CD4-positive, CD25-positive, alpha-beta regulatory T cell (primary cell): ENCODE measurements around the gene TEDDM1. TPM values are rescaled to one million over a fixed set of nuclear protein-coding genes. Genes with fewer than 3 reads are reported as not detected.

Experiments
- ATAC-seq, 2 donors: fragments of 150-1000 bp; cut with Tn5 transposase; one replicate each; pipeline ENCODE4 v1.10.0; 2021; ENCODE audit warnings: low read depth in 2 of 2, moderate number of reproducible peaks in 2 of 2, moderate library complexity in 1 of 2
- DNase-seq, 3 donors: peaks; one replicate each; pipeline versions ENCODE4 v3.0.0 to v3.0.0-alpha.2; 2012 to 2022; ENCODE audit warnings: mixed read lengths in 1 of 3
- H3K27ac ChIP-seq: one replicate; pipeline ENCODE4 v1.7.0; 2013; ENCODE audit warnings: mild to moderate bottlenecking, low read length; ENCODE audit not compliant: insufficient read depth, poor library complexity, severe bottlenecking
- H3K27me3 ChIP-seq: one replicate; pipeline ENCODE4 v1.7.0; 2013; ENCODE audit warnings: low read length; ENCODE audit not compliant: control insufficient read depth, insufficient read depth
- H3K36me3 ChIP-seq: one replicate; pipeline ENCODE4 v1.7.0; 2013; ENCODE audit warnings: mild to moderate bottlenecking, low read length, moderate library complexity; ENCODE audit not compliant: control insufficient read depth, insufficient read depth
- H3K4me1 ChIP-seq: 2 replicates; pipeline ENCODE4 v1.7.0; 2013; ENCODE audit warnings: mild to moderate bottlenecking, low read length; ENCODE audit not compliant: insufficient read depth, control insufficient read depth, poor library complexity, severe bottlenecking
- H3K4me3 ChIP-seq: one replicate; pipeline ENCODE4 v1.7.0; 2013; ENCODE audit warnings: low read depth, mild to moderate bottlenecking, low read length, moderate library complexity
- H3K9me3 ChIP-seq, 2 experiments: 1 replicate in 1 of 2; 2 replicates in 1 of 2; pipeline ENCODE4 v1.7.0; 2013; ENCODE audit warnings: low read length in 2 of 2, mild to moderate bottlenecking in 1 of 2, moderate library complexity in 1 of 2; ENCODE audit not compliant: control insufficient read depth in 2 of 2
- H3K27ac Mint-ChIP-seq, 3 donors: one replicate each; pipeline ENCODE4 v1.8.0; 2020 to 2022; ENCODE audit warnings: mild to moderate bottlenecking in 3 of 3, mixed read lengths in 3 of 3, moderate library complexity in 2 of 3
- H3K27me3 Mint-ChIP-seq: one replicate; pipeline ENCODE4 v1.8.0; 2022; ENCODE audit warnings: mild to moderate bottlenecking, mixed read lengths
- H3K36me3 Mint-ChIP-seq: one replicate; pipeline ENCODE4 v1.8.0; 2020; ENCODE audit warnings: mixed read lengths
- H3K4me1 Mint-ChIP-seq, 4 donors: one replicate each; pipeline ENCODE4 v1.8.0; 2020 to 2022; ENCODE audit warnings: mixed read lengths in 4 of 4, mild to moderate bottlenecking in 1 of 4
- H3K4me3 Mint-ChIP-seq, 4 donors: one replicate each; pipeline ENCODE4 v1.8.0; 2020 to 2022; ENCODE audit warnings: mild to moderate bottlenecking in 4 of 4, mixed read lengths in 4 of 4, moderate library complexity in 3 of 4
- H3K9me3 Mint-ChIP-seq, 7 donors: one replicate each; pipeline ENCODE4 v1.8.0; 2020 to 2022; ENCODE audit warnings: mixed read lengths in 7 of 7, mild to moderate bottlenecking in 3 of 7, moderate library complexity in 2 of 7
- polyA plus RNA-seq, 4 donors: library from polyadenylated mRNA; unstranded; fragments of 300-500 nt; fragmentation: Illumina TruSeq; gene quantifications; one replicate each; pipeline ENCODE4 v1.2.3, GENCODE V29; 2021
- total RNA-seq: library from RNA; stranded (reverse); gene quantifications from one replicate; pipeline ENCODE4 v1.2.3, GENCODE V29; 2022

The TEDDM1 gene
- total and polyA plus RNA-seq, 5 donors from 2014 or later, result 0.08 TPM; not detected in 4

GRCh38 chr1:182415789-182416188 lies 15.3 kb upstream of the TEDDM1 start:
- H3K27me3 Mint-ChIP-seq, result no peaks in the 10 kb centered on the region
- H3K4me3 ChIP-seq, result no peak overlapping the region
- ATAC-seq, result no peak
- H3K4me1 Mint-ChIP-seq, result no peaks in the 10 kb centered on the region
- H3K4me3 Mint-ChIP-seq, result no peak overlapping the region
- no peaks in the 10 kb centered on the region for H3K36me3 ChIP-seq
- peaks cover 0 to 2% (median 0%) of the 10 kb centered on the region in 7 donors for H3K9me3 Mint-ChIP-seq
- no peaks in the 10 kb centered on the region for H3K27me3 ChIP-seq
- no peaks in the 10 kb centered on the region for H3K9me3 ChIP-seq
- no peaks in the 10 kb centered on the region for H3K36me3 Mint-ChIP-seq
- no peak overlapping the region for H3K27ac ChIP-seq
- DNase-seq, result no peak
- H3K27ac Mint-ChIP-seq, result no peak overlapping the region
- H3K4me1 ChIP-seq, result no peaks in the 10 kb centered on the region

- Mint-ChIP-seq H3K27ac (no peak overlapping the region), H3K27me3 (no peaks in the 10 kb centered on the region), H3K4me3 (no peak overlapping the region), H3K4me1 (no peaks in the 10 kb centered on the region), H3K9me3 (peaks cover 0 to 2% (median 0%) of the 10 kb centered on the region in 7 donors), H3K36me3 (no peaks in the 10 kb centered on the region)
- Histone ChIP-seq H3K36me3 (no peaks in the 10 kb centered on the region), H3K9me3 (no peaks in the 10 kb centered on the region), H3K27me3 (peaks cover 2% of the 10 kb centered on the region), H3K4me3 (no peak overlapping the region), H3K4me1 (no peaks in the 10 kb centered on the region), H3K27ac (no peak overlapping the region)
- ATAC-seq (no peak), DNase-seq (no peak)
These were observed 13.5 kb upstream of the TEDDM1 start for GRCh38 chr1:182413969-182414368.

GRCh38 chr1:182413486-182413885 lies 13.0 kb upstream of the TEDDM1 start:
- no peak for ATAC-seq
- no peak overlapping the region for H3K27ac Mint-ChIP-seq
- peaks cover 0 to 2% (median 0%) of the 10 kb centered on the region in 7 donors for H3K9me3 Mint-ChIP-seq
- no peak for DNase-seq
- no peaks in the 10 kb centered on the region for H3K27me3 Mint-ChIP-seq
- Histone ChIP-seq H3K27ac (no peak overlapping the region), H3K9me3 (no peaks in the 10 kb centered on the region), H3K27me3 (peaks cover 2% of the 10 kb centered on the region), H3K4me3 (no peak overlapping the region), H3K4me1 (no peaks in the 10 kb centered on the region), H3K36me3 (no peaks in the 10 kb centered on the region)
- no peak overlapping the region for H3K4me3 Mint-ChIP-seq
- no peaks in the 10 kb centered on the region for H3K36me3 Mint-ChIP-seq
- no peaks in the 10 kb centered on the region for H3K4me1 Mint-ChIP-seq

- Mint-ChIP-seq H3K36me3 (no peaks in the 10 kb centered on the region), H3K4me1 (no peaks in the 10 kb centered on the region), H3K27ac (no peak overlapping the region), H3K27me3 (no peaks in the 10 kb centered on the region), H3K4me3 (no peak overlapping the region), H3K9me3 (peaks cover 0 to 1% (median 0%) of the 10 kb centered on the region in 7 donors)
- H3K4me3 ChIP-seq, result no peak overlapping the region
- H3K36me3 ChIP-seq, result no peaks in the 10 kb centered on the region
- no peak overlapping the region for H3K27ac ChIP-seq
- peaks cover 5% of the 10 kb centered on the region for H3K27me3 ChIP-seq
- no peak for DNase-seq
- H3K4me1 ChIP-seq, result no peaks in the 10 kb centered on the region
- peaks cover 0 to 2% of the 10 kb centered on the region in 2 experiments for H3K9me3 ChIP-seq
- no peak for ATAC-seq
These were observed 10.3 kb upstream of the TEDDM1 start for GRCh38 chr1:182410620-182411273.

GRCh38 chr1:182410138-182410537 lies 9.7 kb upstream of the TEDDM1 start:
- DNase-seq (no peak), ATAC-seq (no peak)
- Histone ChIP-seq H3K4me3 (no peak overlapping the region), H3K9me3 (peaks cover 0 to 6% of the 10 kb centered on the region in 2 experiments), H3K27ac (no peak overlapping the region), H3K4me1 (no peaks in the 10 kb centered on the region), H3K36me3 (no peaks in the 10 kb centered on the region), H3K27me3 (peaks cover 8% of the 10 kb centered on the region)
- no peaks in the 10 kb centered on the region for H3K27me3 Mint-ChIP-seq
- peaks cover 0 to 6% (median 0%) of the 10 kb centered on the region in 7 donors for H3K9me3 Mint-ChIP-seq
- H3K4me1 Mint-ChIP-seq, result no peaks in the 10 kb centered on the region
- H3K36me3 Mint-ChIP-seq, result peaks cover 3% of the 10 kb centered on the region
- no peak overlapping the region for H3K4me3 Mint-ChIP-seq
- no peak overlapping the region for H3K27ac Mint-ChIP-seq

GRCh38 chr1:182408435-182409075 lies 8.1 kb upstream of the TEDDM1 start:
- Mint-ChIP-seq H3K27ac (no peak overlapping the region), H3K27me3 (peaks cover 3% of the 10 kb centered on the region), H3K4me1 (no peaks in the 10 kb centered on the region), H3K9me3 (peaks cover 0 to 6% (median 0%) of the 10 kb centered on the region in 7 donors), H3K36me3 (peaks cover 3% of the 10 kb centered on the region), H3K4me3 (no peak overlapping the region)
- Histone ChIP-seq H3K4me1 (no peaks in the 10 kb centered on the region), H3K9me3 (peaks cover 0 to 6% of the 10 kb centered on the region in 2 experiments), H3K36me3 (no peaks in the 10 kb centered on the region), H3K27me3 (peaks cover 8% of the 10 kb centered on the region), H3K27ac (no peak overlapping the region), H3K4me3 (no peak overlapping the region)
- ATAC-seq (no peak), DNase-seq (no peak)

- Histone ChIP-seq H3K36me3 (no peaks in the 10 kb centered on the region), H3K9me3 (peaks cover 0 to 6% of the 10 kb centered on the region in 2 experiments), H3K27me3 (peaks cover 8% of the 10 kb centered on the region), H3K27ac (no peak overlapping the region), H3K4me3 (no peak overlapping the region), H3K4me1 (no peaks in the 10 kb centered on the region)
- Mint-ChIP-seq H3K27ac (no peak overlapping the region), H3K4me3 (no peak overlapping the region), H3K9me3 (peaks cover 0 to 6% (median 0%) of the 10 kb centered on the region in 7 donors), H3K36me3 (peaks cover 3% of the 10 kb centered on the region), H3K27me3 (peaks cover 11% of the 10 kb centered on the region), H3K4me1 (no peaks in the 10 kb centered on the region)
- ATAC-seq, result no peak
- DNase-seq, result no peak
These were observed 7.3 kb upstream of the TEDDM1 start for GRCh38 chr1:182407724-182408123.

- Mint-ChIP-seq H3K27me3 (peaks cover 11% of the 10 kb centered on the region), H3K27ac (no peak overlapping the region), H3K4me3 (no peak overlapping the region), H3K9me3 (peaks cover 0 to 6% (median 0%) of the 10 kb centered on the region in 7 donors), H3K36me3 (peaks cover 3% of the 10 kb centered on the region), H3K4me1 (no peaks in the 10 kb centered on the region)
- DNase-seq (no peak), ATAC-seq (no peak)
- Histone ChIP-seq H3K27me3 (peaks cover 8% of the 10 kb centered on the region), H3K4me1 (no peaks in the 10 kb centered on the region), H3K4me3 (no peak overlapping the region), H3K36me3 (no peaks in the 10 kb centered on the region), H3K27ac (no peak overlapping the region), H3K9me3 (peaks cover 0 to 6% of the 10 kb centered on the region in 2 experiments)
These were observed 5.5 kb upstream of the TEDDM1 start for GRCh38 chr1:182406012-182406411.
